ENCODE results near the gene AMOTL2. TPM values are rescaled to one million over a fixed set of nuclear protein-coding genes. Genes with fewer than 3 reads are reported as not detected.

AMOTL2 gene
- polyA plus RNA-seq, 1 donor (not counting 4 experiments of a cell fraction or from before 2014, with no cell fraction given), result 39.8 TPM

- dilution Hi-C loops (cut with MboI; ENCODE audit: extremely low pct_ligation_motif_present, low sequenced_read_pairs), result no loop called here
- Histone ChIP-seq H3K27ac (ENCODE audit: control insufficient read depth, insufficient read depth, low read length) (peak overlapping the region; percentile 84), H3K36me3 (ENCODE audit: control insufficient read depth in 2 of 2, extremely low read depth in 1 of 2, insufficient read depth in 2 of 2, low read length in 2 of 2) (no peaks in the 10 kb centered on the region), H4K20me1 (ENCODE audit: control insufficient read depth, extremely low read depth, insufficient read depth, low read length) (no peaks in the 10 kb centered on the region), H3K4me3 (ENCODE audit: control insufficient read depth in 2 of 3, extremely low read depth in 1 of 3, insufficient read depth in 2 of 3, low read depth in 1 of 3, low read length in 3 of 3) (no peak overlapping the region), H3K27me3 (ENCODE audit: control insufficient read depth, extremely low read depth, insufficient read depth, low read length) (no peaks in the 10 kb centered on the region), H2AFZ (ENCODE audit: control insufficient read depth, low read length) (no peak overlapping the region), H3K9ac (ENCODE audit: control insufficient read depth, extremely low read depth, insufficient read depth, low read length) (no peak overlapping the region), H3K4me2 (ENCODE audit: control insufficient read depth, extremely low read depth, insufficient read depth, low read depth, low read length) (no peak overlapping the region), H3K9me3 (ENCODE audit: control insufficient read depth, low read depth, low read length) (no peaks in the 10 kb centered on the region), H3K79me2 (ENCODE audit: control insufficient read depth, insufficient read depth, low read length) (no peaks in the 10 kb centered on the region), H3K9me1 (ENCODE audit: control insufficient read depth, extremely low read depth, insufficient read depth, low read length) (no peaks in the 10 kb centered on the region), H3K4me1 (ENCODE audit: control insufficient read depth, extremely low read depth, insufficient read depth, low read length) (peaks cover 56% of the 10 kb centered on the region)
- FAIRE-seq (no peak), DNase-seq (ENCODE audit: low read depth, low spot score) (no peak)
- TF ChIP-seq EZH2 (IDR thresholded peaks at IDR 0.05; ENCODE audit: low read length) (no peak), CTCF (optimal IDR thresholded peaks at IDR 0.05 in 1 of 3, IDR thresholded peaks at IDR 0.05 in 1 of 3, conservative IDR thresholded peaks at IDR 0.05 in 1 of 3; ENCODE audit: extremely low read depth in 1 of 3, insufficient read depth in 2 of 3, low read length in 3 of 3) (no peak)
Observed at GRCh38 chr3:134380249-134380648, 6.0 kb upstream of the AMOTL2 start.

GRCh38 chr3:134378818-134379217 is 4.6 kb upstream of the AMOTL2 start:
- Histone ChIP-seq H3K36me3 (ENCODE audit: control insufficient read depth in 2 of 2, extremely low read depth in 1 of 2, insufficient read depth in 2 of 2, low read length in 2 of 2) (no peaks in the 10 kb centered on the region), H3K9ac (ENCODE audit: control insufficient read depth, extremely low read depth, insufficient read depth, low read length) (no peak overlapping the region), H3K4me3 (ENCODE audit: control insufficient read depth in 2 of 3, extremely low read depth in 1 of 3, insufficient read depth in 2 of 3, low read depth in 1 of 3, low read length in 3 of 3) (no peak overlapping the region), H3K9me3 (ENCODE audit: control insufficient read depth, low read depth, low read length) (no peaks in the 10 kb centered on the region), H3K4me1 (ENCODE audit: control insufficient read depth, extremely low read depth, insufficient read depth, low read length) (peaks cover 63% of the 10 kb centered on the region), H3K79me2 (ENCODE audit: control insufficient read depth, insufficient read depth, low read length) (peaks cover 5% of the 10 kb centered on the region), H2AFZ (ENCODE audit: control insufficient read depth, low read length) (no peak overlapping the region), H4K20me1 (ENCODE audit: control insufficient read depth, extremely low read depth, insufficient read depth, low read length) (no peaks in the 10 kb centered on the region), H3K4me2 (ENCODE audit: control insufficient read depth, extremely low read depth, insufficient read depth, low read depth, low read length) (no peak overlapping the region), H3K27me3 (ENCODE audit: control insufficient read depth, extremely low read depth, insufficient read depth, low read length) (no peaks in the 10 kb centered on the region), H3K9me1 (ENCODE audit: control insufficient read depth, extremely low read depth, insufficient read depth, low read length) (no peaks in the 10 kb centered on the region), H3K27ac (ENCODE audit: control insufficient read depth, insufficient read depth, low read length) (peak overlapping the region; percentile 42)
- FAIRE-seq, result peak; percentile 13
- dilution Hi-C loops (cut with MboI; ENCODE audit: extremely low pct_ligation_motif_present, low sequenced_read_pairs), result no loop called here
- no peak for DNase-seq (ENCODE audit: low read depth, low spot score)
- TF ChIP-seq EZH2 (IDR thresholded peaks at IDR 0.05; ENCODE audit: low read length) (no peak), CTCF (optimal IDR thresholded peaks at IDR 0.05 in 1 of 3, IDR thresholded peaks at IDR 0.05 in 1 of 3, conservative IDR thresholded peaks at IDR 0.05 in 1 of 3; ENCODE audit: extremely low read depth in 1 of 3, insufficient read depth in 2 of 3, low read length in 3 of 3) (no peak)

All from keratinocyte (primary cell).